GM12878 (cell line): ENCODE results near the gene BBOF1. TPM values are rescaled to one million over a fixed set of nuclear protein-coding genes. Genes with fewer than 3 reads are reported as not detected.

ENCODE experiments used
- ATAC-seq: fragments of 200-7000 bp; cut with Tn5 transposase; 3 replicates; pipeline ENCODE4 v1.9.1; 2020; ENCODE audit warnings: mild to moderate bottlenecking, moderate library complexity
- BruUV-seq: library from RNA; stranded (reverse); fragments of 400-500 nt; replicated peaks from 2 replicates; lab custom pipeline; 2021; lab: Mats Ljungman, UMichigan
- CTCF ChIA-PET: fragments of 300-600 bp; sonication (Branson Sonifier 250); formaldehyde crosslinking; extraction: SDS; loops from one replicate; lab custom pipeline; 2021; ENCODE audit warnings: inconsistent platforms; lab: Yijun Ruan, JAX
- POLR2A ChIA-PET: fragments of 350-600 bp; formaldehyde crosslinking; extraction: SDS; loops from one replicate; lab custom pipeline; 2021; ENCODE audit warnings: inconsistent platforms; lab: Charles Lee
- RAD21 ChIA-PET: fragments of 300-600 bp; sonication (Branson Sonifier 250); formaldehyde crosslinking; loops from one replicate; lab custom pipeline; 2023; ENCODE audit warnings: antibody characterized with exemption; ENCODE audit not compliant: unreplicated experiment; lab: Charles Lee
- SMC1A ChIA-PET: fragments of 300-600 bp; sonication (Branson Sonifier 250); formaldehyde crosslinking; loops from one replicate; lab custom pipeline; 2023; ENCODE audit not compliant: unreplicated experiment, uncharacterized antibody; lab: Charles Lee
- DNase-seq: peaks from one replicate; pipeline ENCODE4 v3.0.0-alpha.2; 2011; ENCODE audit warnings: low read depth, low spot score
- FAIRE-seq: peaks from 3 replicates; lab custom pipeline; 2011; peaks lifted over from hg19 to GRCh38; lab: Jason Lieb, UNC
- H2AFZ ChIP-seq: 2 replicates; pipeline ENCODE4 v1.6.0; 2011; ENCODE audit warnings: low read depth, low read length, control low read depth; ENCODE audit not compliant: control insufficient read depth
- H3K27ac ChIP-seq: 2 replicates; pipeline ENCODE4 v1.5.1; 2011; ENCODE audit warnings: control low read depth; ENCODE audit not compliant: control insufficient read depth, insufficient read depth
- H3K27me3 ChIP-seq, 2 experiments: replicated peaks in 1 of 2; 2 replicates each; pipeline versions ENCODE4 v1.6.0 to v1.6.1; 2011; ENCODE audit warnings: low read length in 1 of 2; ENCODE audit not compliant: control insufficient read depth in 2 of 2, insufficient read depth in 2 of 2
- H3K36me3 ChIP-seq, 2 experiments: 2 replicates each; pipeline ENCODE4 v1.5.1; 2011; ENCODE audit warnings: low read length in 1 of 2; ENCODE audit not compliant: control insufficient read depth in 2 of 2, insufficient read depth in 2 of 2
- H3K4me1 ChIP-seq: 2 replicates; pipeline ENCODE4 v1.6.1; 2011; ENCODE audit warnings: mild to moderate bottlenecking, low read length, moderate library complexity, mixed read lengths; ENCODE audit not compliant: control insufficient read depth, insufficient read depth
- H3K4me2 ChIP-seq: 2 replicates; pipeline ENCODE4 v1.6.0; 2011; ENCODE audit warnings: control low read depth; ENCODE audit not compliant: control insufficient read depth, insufficient read depth
- H3K4me3 ChIP-seq: fragments of 200-600 bp; sonication (generic); 2 replicates; pipeline ENCODE4 v1.5.1; 2016
- H3K79me2 ChIP-seq: 2 replicates; pipeline ENCODE4 v1.6.0; 2011; ENCODE audit warnings: low read length; ENCODE audit not compliant: control insufficient read depth, insufficient read depth
- H3K9ac ChIP-seq: 2 replicates; pipeline ENCODE4 v1.8.0; 2011; ENCODE audit warnings: low read length, control low read depth, mixed read lengths; ENCODE audit not compliant: control insufficient read depth, insufficient read depth
- H3K9me3 ChIP-seq: replicated peaks from 3 replicates; pipeline ENCODE4 v1.5.1; 2011; ENCODE audit warnings: mild to moderate bottlenecking, low read length; ENCODE audit not compliant: control insufficient read depth, insufficient read depth
- H4K20me1 ChIP-seq: 2 replicates; pipeline ENCODE4 v1.6.0; 2011; ENCODE audit not compliant: control insufficient read depth, insufficient read depth
- ASH2L ChIP-seq: fragments of 300-600, 200-600 bp; sonication (generic); IDR thresholded peaks from 2 replicates; pipeline ENCODE4 v1.6.1; 2017; ENCODE audit warnings: low read depth, mild to moderate bottlenecking, borderline replicate concordance
- CBX3 ChIP-seq: fragments of 200-600 bp; sonication (generic); IDR thresholded peaks from 2 replicates; pipeline ENCODE4 v1.6.1; 2016; ENCODE audit warnings: low read depth, borderline replicate concordance
- JUNB ChIP-seq: IDR thresholded peaks from 2 replicates; pipeline ENCODE4 v1.6.1; 2016; ENCODE audit warnings: antibody characterized with exemption, mild to moderate bottlenecking
- NFYA ChIP-seq: IDR thresholded peaks from 2 replicates; pipeline ENCODE4 v1.6.1; 2011; ENCODE audit warnings: low read depth, mild to moderate bottlenecking, low read length, improper control_type of control experiment, borderline replicate concordance
- RB1 ChIP-seq: fragments of 450-650 bp; formaldehyde crosslinking; IDR thresholded peaks from 2 replicates; pipeline ENCODE4 v1.6.1; 2017; ENCODE audit warnings: mild to moderate bottlenecking, borderline replicate concordance
- SPI1 ChIP-seq: IDR thresholded peaks from 2 replicates; pipeline ENCODE4 v1.6.1; 2011; ENCODE audit warnings: low read depth, mild to moderate bottlenecking, low read length, moderate library complexity, borderline replicate concordance; ENCODE audit not compliant: insufficient read depth
- SUPT20H ChIP-seq: IDR thresholded peaks from 2 replicates; pipeline ENCODE4 v1.6.1; 2011; ENCODE audit warnings: low read depth, mild to moderate bottlenecking, low read length, moderate library complexity, borderline replicate concordance; ENCODE audit not compliant: control insufficient read depth
- ZBED1 ChIP-seq: IDR thresholded peaks from 2 replicates; pipeline ENCODE4 v1.6.1; 2016; ENCODE audit warnings: borderline replicate concordance
- WGBS: methylation state at CpG from one replicate; pipeline ENCODE4 v1.1.6; 2016; ENCODE audit warnings: low lambda C conversion rate; ENCODE audit not compliant: insufficient replicate concordance, insufficient coverage; ENCODE audit errors: missing lambda C conversion rate; 5-methylcytosine and 5-hydroxymethylcytosine counted together
- in situ Hi-C: fragments of 300-500 bp; cut with MboI; formaldehyde crosslinking; loops from 9 replicates; pipeline ENCODE4 v1.14.3; 2018; ENCODE audit warnings: mixed read lengths
- intact Hi-C: fragments of 100-400 bp; cut with micrococcal nuclease; formaldehyde crosslinking; loops from one replicate; pipeline ENCODE4 v1.14.2; 2022; ENCODE audit not compliant: unreplicated experiment
- polyA plus RNA-seq, 11 experiments: library from polyadenylated mRNA; depleted of rRNA in 4 of 11; unstranded in 6 of 11; stranded (reverse) in 5 of 11; fragments of >200 nt; fragmentation: Nextera tagmentation in 4 of 11; fragmentation: Illumina TruSeq in 1 of 11; extraction: Ambion mirVana in 4 of 11; extraction: Trizol in 1 of 11; gene quantifications; 1 replicate in 1 of 11; 2 replicates in 10 of 11; pipeline versions ENCODE4 v1.2.1 to v1.2.3, GENCODE V29; 2011 to 2016; ENCODE audit warnings: inconsistent platforms in 2 of 11, missing spikeins in 2 of 11, low read depth in 1 of 11
- total RNA-seq, 4 experiments: library from RNA; depleted of rRNA in 3 of 4; stranded (reverse); fragments of >200 nt in 3 of 4; fragmentation: Illumina TruSeq in 1 of 4; extraction: Trizol in 1 of 4; gene quantifications; 2 replicates each; pipeline versions ENCODE4 v1.2.1 to v1.2.3, GENCODE V29; 2013 to 2021
- TF ChIP-seq, protein P1 (sequence below): fragments of 450-650 bp; formaldehyde crosslinking; IDR thresholded peaks from 2 replicates; pipeline ENCODE4 v1.5.0; 2022; ENCODE audit warnings: mild to moderate bottlenecking, missing genetic modification characterization
- TF ChIP-seq, protein P2 (sequence below): IDR thresholded peaks from 2 replicates; pipeline ENCODE4 v1.6.1; 2011; ENCODE audit warnings: mild to moderate bottlenecking, low read depth, low read length, moderate library complexity; ENCODE audit not compliant: insufficient replicate concordance
- TF ChIP-seq, protein P3 (sequence below): IDR thresholded peaks from 2 replicates; pipeline ENCODE4 v1.6.1; 2011; ENCODE audit warnings: borderline replicate concordance, low read depth, mild to moderate bottlenecking, moderate library complexity, low read length; ENCODE audit not compliant: insufficient read depth, poor library complexity, severe bottlenecking

The BBOF1 gene
- total and polyA plus RNA-seq, 10 of the 15 experiments (the other 5 are each of a cell fraction or from before 2014, with no cell fraction given), result 0.50 to 2.6 (median 0.79) TPM

DNA sequence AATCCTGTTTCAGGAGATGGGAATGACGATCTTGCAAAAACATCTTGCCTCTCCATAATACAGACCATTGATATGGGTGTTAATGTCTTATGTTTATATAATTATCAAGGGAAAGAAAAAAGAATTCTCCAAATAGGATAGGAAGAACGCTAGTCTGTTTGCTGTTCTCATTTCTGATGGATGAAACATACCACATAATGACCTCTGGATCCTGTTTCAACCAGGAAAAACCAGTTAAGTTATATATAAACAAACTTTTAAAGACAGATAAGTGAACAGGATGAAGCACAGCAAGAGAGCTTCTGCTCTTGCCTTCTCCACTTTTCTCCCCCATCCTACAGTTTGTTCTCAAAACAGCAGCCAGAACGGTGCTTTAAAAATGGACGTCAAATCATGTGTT lies 41.3 kb upstream of the BBOF1 start (continued):
- no peak for TF ChIP-seq NFYA
- no peak for TF ChIP-seq SPI1
- TF ChIP-seq RB1, result no peak

- Histone ChIP-seq H3K4me3 (no peak overlapping the region), H4K20me1 (no peaks in the 10 kb centered on the region), H3K27me3 (no peaks in the 10 kb centered on the region), H3K4me1 (no peaks in the 10 kb centered on the region), H3K4me2 (no peak overlapping the region), H2AFZ (no peak overlapping the region), H3K27ac (no peak overlapping the region), H3K9me3 (no peaks in the 10 kb centered on the region), H3K36me3 (peaks cover 0 to 7% of the 10 kb centered on the region in 2 experiments; a peak in 2 of 4 replicates), H3K79me2 (no peaks in the 10 kb centered on the region), H3K9ac (no peak overlapping the region)
- ChIA-PET RAD21 (no interaction called here), POLR2A (interaction anchor here (0.6 kb wide), 1 partner anchor 191 kb away, joined by 5 read pairs; no protein-coding TSS in a partner anchor), CTCF (no interaction called here), SMC1A (interaction anchor here (1.0 to 1.4 kb wide), 2 partner anchors 14 to 944 kb away, joined by 4 to 5 read pairs; no protein-coding TSS in a partner anchor)
- no peak for FAIRE-seq
- in situ Hi-C loops, result no loop called here
- no peak for DNase-seq
- 100% methylated on average over 3 of the region's 3 CpGs for WGBS
- intact Hi-C loops, result no loop called here
- BruUV-seq, result no TSS peak
- no peak for ATAC-seq
- TF ChIP-seq CBX3 (no peak), ZBED1 (no peak), ASH2L (no peak), JUNB (no peak), SUPT20H (no peak)
- TF ChIP-seq, protein P1, sequence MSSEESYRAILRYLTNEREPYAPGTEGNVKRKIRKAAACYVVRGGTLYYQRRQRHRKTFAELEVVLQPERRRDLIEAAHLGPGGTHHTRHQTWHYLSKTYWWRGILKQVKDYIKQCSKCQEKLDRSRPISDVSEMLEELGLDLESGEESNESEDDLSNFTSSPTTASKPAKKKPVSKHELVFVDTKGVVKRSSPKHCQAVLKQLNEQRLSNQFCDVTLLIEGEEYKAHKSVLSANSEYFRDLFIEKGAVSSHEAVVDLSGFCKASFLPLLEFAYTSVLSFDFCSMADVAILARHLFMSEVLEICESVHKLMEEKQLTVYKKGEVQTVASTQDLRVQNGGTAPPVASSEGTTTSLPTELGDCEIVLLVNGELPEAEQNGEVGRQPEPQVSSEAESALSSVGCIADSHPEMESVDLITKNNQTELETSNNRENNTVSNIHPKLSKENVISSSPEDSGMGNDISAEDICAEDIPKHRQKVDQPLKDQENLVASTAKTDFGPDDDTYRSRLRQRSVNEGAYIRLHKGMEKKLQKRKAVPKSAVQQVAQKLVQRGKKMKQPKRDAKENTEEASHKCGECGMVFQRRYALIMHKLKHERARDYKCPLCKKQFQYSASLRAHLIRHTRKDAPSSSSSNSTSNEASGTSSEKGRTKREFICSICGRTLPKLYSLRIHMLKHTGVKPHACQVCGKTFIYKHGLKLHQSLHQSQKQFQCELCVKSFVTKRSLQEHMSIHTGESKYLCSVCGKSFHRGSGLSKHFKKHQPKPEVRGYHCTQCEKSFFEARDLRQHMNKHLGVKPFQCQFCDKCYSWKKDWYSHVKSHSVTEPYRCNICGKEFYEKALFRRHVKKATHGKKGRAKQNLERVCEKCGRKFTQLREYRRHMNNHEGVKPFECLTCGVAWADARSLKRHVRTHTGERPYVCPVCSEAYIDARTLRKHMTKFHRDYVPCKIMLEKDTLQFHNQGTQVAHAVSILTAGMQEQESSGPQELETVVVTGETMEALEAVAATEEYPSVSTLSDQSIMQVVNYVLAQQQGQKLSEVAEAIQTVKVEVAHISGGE (CRISPR knock-in tag), result no peak
- TF ChIP-seq, protein P2, sequence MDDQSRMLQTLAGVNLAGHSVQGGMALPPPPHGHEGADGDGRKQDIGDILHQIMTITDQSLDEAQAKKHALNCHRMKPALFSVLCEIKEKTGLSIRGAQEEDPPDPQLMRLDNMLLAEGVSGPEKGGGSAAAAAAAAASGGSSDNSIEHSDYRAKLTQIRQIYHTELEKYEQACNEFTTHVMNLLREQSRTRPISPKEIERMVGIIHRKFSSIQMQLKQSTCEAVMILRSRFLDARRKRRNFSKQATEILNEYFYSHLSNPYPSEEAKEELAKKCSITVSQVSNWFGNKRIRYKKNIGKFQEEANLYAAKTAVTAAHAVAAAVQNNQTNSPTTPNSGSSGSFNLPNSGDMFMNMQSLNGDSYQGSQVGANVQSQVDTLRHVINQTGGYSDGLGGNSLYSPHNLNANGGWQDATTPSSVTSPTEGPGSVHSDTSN, result no peak
- TF ChIP-seq, protein P3, sequence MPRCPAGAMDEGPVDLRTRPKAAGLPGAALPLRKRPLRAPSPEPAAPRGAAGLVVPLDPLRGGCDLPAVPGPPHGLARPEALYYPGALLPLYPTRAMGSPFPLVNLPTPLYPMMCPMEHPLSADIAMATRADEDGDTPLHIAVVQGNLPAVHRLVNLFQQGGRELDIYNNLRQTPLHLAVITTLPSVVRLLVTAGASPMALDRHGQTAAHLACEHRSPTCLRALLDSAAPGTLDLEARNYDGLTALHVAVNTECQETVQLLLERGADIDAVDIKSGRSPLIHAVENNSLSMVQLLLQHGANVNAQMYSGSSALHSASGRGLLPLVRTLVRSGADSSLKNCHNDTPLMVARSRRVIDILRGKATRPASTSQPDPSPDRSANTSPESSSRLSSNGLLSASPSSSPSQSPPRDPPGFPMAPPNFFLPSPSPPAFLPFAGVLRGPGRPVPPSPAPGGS, result no peak
Observed at GRCh38 chr14:73988065-73988464, 31.1 kb upstream of the BBOF1 start.
